22Rv1 (cell line): ENCODE measurements around the gene LRTM1.

Experiments
- H3K27ac ChIP-seq: fragments of 450-650 bp; 2 replicates; pipeline ENCODE4 v1.5.1; 2017
- CTCF ChIP-seq: fragments of 450-650 bp; IDR thresholded peaks from 2 replicates; pipeline ENCODE4 v1.5.1; 2017; ENCODE audit warnings: mild to moderate bottlenecking
- ZFX ChIP-seq: fragments of 450-650 bp; IDR thresholded peaks from 2 replicates; pipeline ENCODE4 v1.6.1; 2017; ENCODE audit warnings: antibody characterized with exemption, borderline replicate concordance

LRTM1 gene

GRCh38 chr3:54928046-54928770, at the start of gene LRTM1:
TSS of gene LRTM1 (minus strand) at chr3:54928059. CDS start at chr3:54927911, 148 bp downstream.
- TF ChIP-seq ZFX, result no peak
- no peak for TF ChIP-seq CTCF
- no peak within 1 kb of the TSS for H3K27ac ChIP-seq

- TF ChIP-seq ZFX (no peak), CTCF (no peak)
- H3K27ac ChIP-seq, result no peak overlapping the region
These were observed 49.6 kb upstream of the LRTM1 start for GRCh38 chr3:54977439-54977838.

GRCh38 chr3:54970895-54971294, 43.0 kb upstream of the LRTM1 start:
- TF ChIP-seq CTCF (no peak), ZFX (no peak)
- no peak overlapping the region for H3K27ac ChIP-seq

- no peak overlapping the region for H3K27ac ChIP-seq
These were observed 41.8 kb upstream of the LRTM1 start for GRCh38 chr3:54969652-54970051.

GRCh38 chr3:54968546-54969172, 40.8 kb upstream of the LRTM1 start:
- TF ChIP-seq ZFX (no peak), CTCF (no peak)
- no peak overlapping the region for H3K27ac ChIP-seq

More at GRCh38 chr3:54969652-54970051, 41.8 kb upstream of the LRTM1 start:
- TF ChIP-seq CTCF, result no peak
- no peak for TF ChIP-seq ZFX

GRCh38 chr3:54967731-54968161, 39.9 kb upstream of the LRTM1 start:
- H3K27ac ChIP-seq, result no peak overlapping the region
- TF ChIP-seq CTCF (no peak), ZFX (no peak)

GRCh38 chr3:54966979-54967378, 39.1 kb upstream of the LRTM1 start:
- no peak for TF ChIP-seq CTCF
- no peak for TF ChIP-seq ZFX
- H3K27ac ChIP-seq, result no peak overlapping the region
